Right lobe of liver (tissue), 4 donors: ENCODE data around the gene BORCS6.

Experiments
- CTCF ChIP-seq, 4 donors: fragments of 200-600 bp in 3 of 4; fragments of 450-650 bp in 1 of 4; IDR thresholded peaks; one replicate each; pipeline versions ENCODE4 v1.5.1 to v1.8.0; 2016 to 2022; ENCODE audit warnings: antibody characterized with exemption in 4 of 4, mild to moderate bottlenecking in 2 of 4
- POLR2A ChIP-seq: fragments of 450-650 bp; IDR thresholded peaks from one replicate; pipeline ENCODE4 v1.6.1; 2017; ENCODE audit warnings: antibody characterized with exemption, mild to moderate bottlenecking
- donor health status: DM: no; HTN: no; CAD: no.
- donor health status: DM: no; HTN: no; CAD: no.
- donor health status: DM: no; HTN: yes; CAD: no.

GRCh38 chr17:8210761-8211458 lies 20.9 kb upstream of the BORCS6 start:
- TF ChIP-seq CTCF (IDR thresholded peaks at IDR 0.05): no peak
- no peak for TF ChIP-seq POLR2A
